Panc1 (cell line): Measurements from ENCODE around the gene DDX59. TPM values are rescaled to one million over a fixed set of nuclear protein-coding genes. Genes with fewer than 3 reads are reported as not detected.

ENCODE experiments used
- ATAC-seq: fragments of 200-7000 bp; cut with Tn5 transposase; 2 replicates; pipeline ENCODE4 v1.9.1; 2020; ENCODE audit warnings: mild to moderate bottlenecking, moderate library complexity
- BruUV-seq: library from RNA; stranded (reverse); fragments of 400-500 nt; replicated peaks from 2 replicates; lab custom pipeline; 2021; lab: Mats Ljungman, UMichigan
- CTCF ChIA-PET: fragments of 300-600 bp; sonication (Branson Sonifier 250); formaldehyde crosslinking; loops from one replicate; lab custom pipeline; 2022; ENCODE audit warnings: antibody characterized with exemption; lab: Charles Lee
- POLR2A ChIA-PET: fragments of 300-600 bp; sonication (Branson Sonifier 250); formaldehyde crosslinking; loops from one replicate; lab custom pipeline; 2022; ENCODE audit warnings: antibody characterized with exemption; lab: Charles Lee
- DNase-seq: peaks from one replicate; pipeline ENCODE4 v3.0.0-alpha.2; 2010; ENCODE audit warnings: low read depth, low spot score
- H3K27ac ChIP-seq: 2 replicates; pipeline ENCODE4 v1.5.1; 2011; ENCODE audit warnings: mild to moderate bottlenecking, low read length, inconsistent platforms
- H3K27me3 ChIP-seq: fragments of 200-500 bp; sonication (Bioruptor generic); 2 replicates; pipeline ENCODE4 v1.6.0; 2014; ENCODE audit warnings: low read length, inconsistent platforms; ENCODE audit not compliant: control insufficient read depth, insufficient read depth
- H3K36me3 ChIP-seq: fragments of 200-500 bp; sonication (Bioruptor generic); 2 replicates; pipeline ENCODE4 v1.5.1; 2014; ENCODE audit warnings: inconsistent platforms, mild to moderate bottlenecking, low read length, moderate library complexity; ENCODE audit not compliant: control insufficient read depth, insufficient read depth
- H3K4me1 ChIP-seq: 2 replicates; pipeline ENCODE4 v1.5.1; 2011; ENCODE audit warnings: inconsistent platforms, mild to moderate bottlenecking, low read length, moderate library complexity; ENCODE audit not compliant: control insufficient read depth, insufficient read depth
- H3K4me3 ChIP-seq, 2 experiments: 2 replicates each; pipeline ENCODE4 v1.5.1; 2011 to 2012; ENCODE audit warnings: low read depth in 2 of 2, low read length in 2 of 2, mild to moderate bottlenecking in 2 of 2, inconsistent platforms in 1 of 2, moderate library complexity in 1 of 2
- H3K9me3 ChIP-seq: fragments of 200-500 bp; sonication (Bioruptor generic); 2 replicates; pipeline ENCODE4 v1.5.1; 2014; ENCODE audit warnings: low read depth, mild to moderate bottlenecking, inconsistent platforms, low read length, moderate library complexity; ENCODE audit not compliant: control insufficient read depth, insufficient read depth
- POLR2AphosphoS5 ChIP-seq: IDR thresholded peaks from 2 replicates; pipeline ENCODE4 v1.6.1; 2012; ENCODE audit warnings: mild to moderate bottlenecking, low read depth, low read length, moderate library complexity
- SIN3A ChIP-seq: IDR thresholded peaks from 2 replicates; pipeline ENCODE4 v1.6.1; 2012; ENCODE audit warnings: low read depth, mild to moderate bottlenecking, low read length, moderate library complexity, borderline replicate concordance; ENCODE audit not compliant: insufficient read depth
- TCF7L2 ChIP-seq: IDR thresholded peaks from 2 replicates; pipeline ENCODE4 v1.6.1; 2011; ENCODE audit warnings: mild to moderate bottlenecking, low read depth, low read length, inconsistent platforms
- in situ Hi-C: cut with HindIII; loops from 2 replicates; pipeline ENCODE4 v1.10.0; 2016; ENCODE audit warnings: low sequenced_read_pairs, low pct_unique_long_range_greater_than_20kb
- intact Hi-C: fragments of 100-400 bp; cut with micrococcal nuclease; formaldehyde crosslinking; loops from one replicate; pipeline ENCODE4 v1.10.0; 2022; ENCODE audit not compliant: unreplicated experiment
- total RNA-seq: library from RNA; stranded (reverse); gene quantifications from one replicate; pipeline ENCODE4 v1.2.1, GENCODE V29; 2021; ENCODE audit not compliant: unreplicated experiment
- TF ChIP-seq, protein P1 (sequence below), 2 experiments: IDR thresholded peaks; 2 replicates each; pipeline ENCODE4 v1.6.1; 2011 to 2012; ENCODE audit warnings: low read depth in 2 of 2, control low read depth in 1 of 2, low read length in 1 of 2, mild to moderate bottlenecking in 1 of 2, moderate library complexity in 1 of 2; ENCODE audit not compliant: insufficient read depth in 1 of 2
- TF ChIP-seq, protein P2 (sequence below): fragments of 450-650 bp; IDR thresholded peaks from 2 replicates; pipeline ENCODE4 v1.5.1; 2017; ENCODE audit warnings: mild to moderate bottlenecking

Gene DDX59
- total RNA-seq, 1 experiment from 2014 or later = 26.4 TPM

DNA sequence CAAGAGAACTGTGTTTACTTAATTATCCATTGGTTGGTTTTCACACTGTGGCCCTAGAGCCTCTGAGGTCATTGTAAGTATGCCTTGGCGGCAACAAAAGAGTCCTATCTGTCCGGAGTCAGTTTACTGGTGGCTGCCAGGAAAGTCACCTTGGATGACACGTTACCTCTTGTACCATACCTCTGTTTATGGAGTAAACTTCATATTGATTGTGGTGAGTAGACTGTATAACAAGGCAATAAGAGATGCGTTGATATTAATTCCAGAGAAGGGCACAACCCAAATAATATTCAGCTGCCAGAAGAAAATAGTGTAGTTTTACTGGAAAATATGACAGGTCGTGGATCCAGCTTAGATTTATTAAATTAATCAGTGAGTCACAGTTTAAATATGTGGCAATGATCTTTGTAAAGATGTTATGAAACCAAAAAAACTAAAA, 28.7 kb downstream of the DDX59 start:
- no peak overlapping the region for H3K4me3 ChIP-seq
- H3K27me3 ChIP-seq = no peaks in the 10 kb centered on the region
- intact Hi-C loops (no loop called here), in situ Hi-C loops (no loop called here)
- no peaks in the 10 kb centered on the region for H3K36me3 ChIP-seq
- no peaks in the 10 kb centered on the region for H3K4me1 ChIP-seq
- no peak for DNase-seq
- no TSS peak for BruUV-seq
- CTCF ChIA-PET = no interaction called here
- H3K27ac ChIP-seq = no peak overlapping the region
- POLR2A ChIA-PET = interaction anchor here (0.6 kb wide), 1 partner anchor 8 kb away, joined by 6 read pairs; no protein-coding TSS in a partner anchor
- no peak for TF ChIP-seq SIN3A
- ATAC-seq = no peak
- H3K9me3 ChIP-seq = no peaks in the 10 kb centered on the region

DNA sequence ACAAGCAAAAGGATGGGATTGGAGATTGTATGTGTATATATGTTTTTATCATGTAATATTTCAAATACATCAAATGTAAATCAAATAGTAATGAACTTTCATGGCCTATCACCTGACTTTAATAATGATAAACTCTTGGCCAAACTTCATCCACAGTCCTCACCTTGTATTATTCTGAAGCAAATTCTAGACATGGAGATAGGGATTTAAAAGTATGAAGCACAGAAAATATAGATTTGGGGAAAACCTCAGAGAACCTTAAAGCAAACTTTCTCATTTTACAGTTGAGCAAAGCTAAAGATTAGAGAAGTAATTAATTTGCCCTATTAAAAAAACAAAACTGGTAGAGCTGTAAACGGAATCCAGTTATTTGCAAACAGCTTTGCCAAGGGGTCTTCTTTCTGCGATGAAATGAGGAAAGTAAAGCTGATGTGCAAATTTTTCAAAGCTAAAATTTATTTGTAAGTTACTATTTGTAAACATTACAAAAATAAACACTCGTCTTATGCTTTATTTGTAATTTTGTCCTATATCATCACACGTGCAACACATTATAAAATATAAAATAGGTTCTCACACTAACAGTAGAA, 29.2 kb downstream of the DDX59 start:
- no peaks in the 10 kb centered on the region for H3K4me1 ChIP-seq
- H3K9me3 ChIP-seq = no peaks in the 10 kb centered on the region
- intact Hi-C loops = no loop called here
- H3K4me3 ChIP-seq = no peak overlapping the region
- TF ChIP-seq SIN3A (no peak), TCF7L2 (no peak), POLR2AphosphoS5 (no peak)
- TF ChIP-seq, protein P1, sequence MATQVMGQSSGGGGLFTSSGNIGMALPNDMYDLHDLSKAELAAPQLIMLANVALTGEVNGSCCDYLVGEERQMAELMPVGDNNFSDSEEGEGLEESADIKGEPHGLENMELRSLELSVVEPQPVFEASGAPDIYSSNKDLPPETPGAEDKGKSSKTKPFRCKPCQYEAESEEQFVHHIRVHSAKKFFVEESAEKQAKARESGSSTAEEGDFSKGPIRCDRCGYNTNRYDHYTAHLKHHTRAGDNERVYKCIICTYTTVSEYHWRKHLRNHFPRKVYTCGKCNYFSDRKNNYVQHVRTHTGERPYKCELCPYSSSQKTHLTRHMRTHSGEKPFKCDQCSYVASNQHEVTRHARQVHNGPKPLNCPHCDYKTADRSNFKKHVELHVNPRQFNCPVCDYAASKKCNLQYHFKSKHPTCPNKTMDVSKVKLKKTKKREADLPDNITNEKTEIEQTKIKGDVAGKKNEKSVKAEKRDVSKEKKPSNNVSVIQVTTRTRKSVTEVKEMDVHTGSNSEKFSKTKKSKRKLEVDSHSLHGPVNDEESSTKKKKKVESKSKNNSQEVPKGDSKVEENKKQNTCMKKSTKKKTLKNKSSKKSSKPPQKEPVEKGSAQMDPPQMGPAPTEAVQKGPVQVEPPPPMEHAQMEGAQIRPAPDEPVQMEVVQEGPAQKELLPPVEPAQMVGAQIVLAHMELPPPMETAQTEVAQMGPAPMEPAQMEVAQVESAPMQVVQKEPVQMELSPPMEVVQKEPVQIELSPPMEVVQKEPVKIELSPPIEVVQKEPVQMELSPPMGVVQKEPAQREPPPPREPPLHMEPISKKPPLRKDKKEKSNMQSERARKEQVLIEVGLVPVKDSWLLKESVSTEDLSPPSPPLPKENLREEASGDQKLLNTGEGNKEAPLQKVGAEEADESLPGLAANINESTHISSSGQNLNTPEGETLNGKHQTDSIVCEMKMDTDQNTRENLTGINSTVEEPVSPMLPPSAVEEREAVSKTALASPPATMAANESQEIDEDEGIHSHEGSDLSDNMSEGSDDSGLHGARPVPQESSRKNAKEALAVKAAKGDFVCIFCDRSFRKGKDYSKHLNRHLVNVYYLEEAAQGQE (IDR thresholded peaks at IDR 0.05; ENCODE audit: insufficient read depth in 1 of 2, low read depth in 2 of 2, low read length in 1 of 2) = no peak
- TF ChIP-seq, protein P2, sequence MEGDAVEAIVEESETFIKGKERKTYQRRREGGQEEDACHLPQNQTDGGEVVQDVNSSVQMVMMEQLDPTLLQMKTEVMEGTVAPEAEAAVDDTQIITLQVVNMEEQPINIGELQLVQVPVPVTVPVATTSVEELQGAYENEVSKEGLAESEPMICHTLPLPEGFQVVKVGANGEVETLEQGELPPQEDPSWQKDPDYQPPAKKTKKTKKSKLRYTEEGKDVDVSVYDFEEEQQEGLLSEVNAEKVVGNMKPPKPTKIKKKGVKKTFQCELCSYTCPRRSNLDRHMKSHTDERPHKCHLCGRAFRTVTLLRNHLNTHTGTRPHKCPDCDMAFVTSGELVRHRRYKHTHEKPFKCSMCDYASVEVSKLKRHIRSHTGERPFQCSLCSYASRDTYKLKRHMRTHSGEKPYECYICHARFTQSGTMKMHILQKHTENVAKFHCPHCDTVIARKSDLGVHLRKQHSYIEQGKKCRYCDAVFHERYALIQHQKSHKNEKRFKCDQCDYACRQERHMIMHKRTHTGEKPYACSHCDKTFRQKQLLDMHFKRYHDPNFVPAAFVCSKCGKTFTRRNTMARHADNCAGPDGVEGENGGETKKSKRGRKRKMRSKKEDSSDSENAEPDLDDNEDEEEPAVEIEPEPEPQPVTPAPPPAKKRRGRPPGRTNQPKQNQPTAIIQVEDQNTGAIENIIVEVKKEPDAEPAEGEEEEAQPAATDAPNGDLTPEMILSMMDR = no peak
- ChIA-PET CTCF (interaction anchor here (0.6 kb wide), 1 partner anchor 128 kb away, joined by 4 read pairs; no protein-coding TSS in a partner anchor), POLR2A (interaction anchor here (0.6 kb wide), 1 partner anchor 7 kb away, joined by 6 read pairs; no protein-coding TSS in a partner anchor)
- in situ Hi-C loops = no loop called here
- no peak overlapping the region for H3K27ac ChIP-seq
- no peaks in the 10 kb centered on the region for H3K27me3 ChIP-seq
- BruUV-seq = no TSS peak
- no peak for ATAC-seq
- no peaks in the 10 kb centered on the region for H3K36me3 ChIP-seq
- DNase-seq = no peak

DNA sequence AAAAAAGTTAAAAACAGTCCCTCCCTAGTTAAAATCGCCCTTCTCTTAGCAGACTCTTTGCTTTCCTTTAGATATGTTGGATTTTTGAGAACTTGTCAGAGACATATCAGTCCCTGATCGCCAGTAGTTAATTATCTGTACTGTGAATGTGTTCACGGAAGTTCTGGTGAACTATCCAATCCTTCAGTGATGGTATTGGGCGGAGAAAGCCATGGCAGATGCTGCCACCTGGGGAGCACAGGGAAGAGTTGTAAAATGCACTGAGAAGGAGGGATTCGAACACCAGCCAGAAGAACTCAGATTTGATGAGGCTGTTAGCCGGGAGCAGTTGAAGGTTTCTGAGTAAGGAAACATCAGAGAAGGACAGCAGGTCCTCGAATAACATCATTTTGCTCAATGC, 31.6 kb downstream of the DDX59 start:
- DNase-seq (no peak), ATAC-seq (no peak)
- intact Hi-C loops = no loop called here
- H3K4me1 ChIP-seq = no peaks in the 10 kb centered on the region
- in situ Hi-C loops = no loop called here
- ChIA-PET CTCF (no interaction called here), POLR2A (no interaction called here)
- TF ChIP-seq POLR2AphosphoS5 (no peak), SIN3A (no peak), TCF7L2 (no peak)
- TF ChIP-seq, protein P1 (IDR thresholded peaks at IDR 0.05; ENCODE audit: insufficient read depth in 1 of 2, low read depth in 2 of 2, low read length in 1 of 2) = no peak
- TF ChIP-seq, protein P2 = no peak
- H3K36me3 ChIP-seq = no peaks in the 10 kb centered on the region
- H3K27ac ChIP-seq = no peak overlapping the region
- no peak overlapping the region for H3K4me3 ChIP-seq
- no peaks in the 10 kb centered on the region for H3K9me3 ChIP-seq
- no TSS peak for BruUV-seq
- no peaks in the 10 kb centered on the region for H3K27me3 ChIP-seq
